Ishikawa (cell line): ENCODE data around the gene PYDC1.

Experiments
- CEBPB ChIP-seq: IDR thresholded peaks from 2 replicates; pipeline ENCODE4 v1.6.1; 2012
- CREB1 ChIP-seq: IDR thresholded peaks from 2 replicates; pipeline ENCODE4 v1.6.1; 2012; ENCODE audit warnings: low read depth
- EGR1 ChIP-seq: IDR thresholded peaks from 2 replicates; pipeline ENCODE4 v1.6.1; 2012
- EP300 ChIP-seq: IDR thresholded peaks from 2 replicates; pipeline ENCODE4 v1.6.1; 2012; ENCODE audit warnings: borderline replicate concordance
- FOXM1 ChIP-seq: IDR thresholded peaks from 2 replicates; pipeline ENCODE4 v1.6.1; 2012; ENCODE audit warnings: low read depth, borderline replicate concordance
- MAX ChIP-seq: IDR thresholded peaks from 2 replicates; pipeline ENCODE4 v1.6.1; 2012
- NFIC ChIP-seq: IDR thresholded peaks from 2 replicates; pipeline ENCODE4 v1.6.1; 2012
- RAD21 ChIP-seq: IDR thresholded peaks from 2 replicates; pipeline ENCODE4 v1.6.1; 2012; ENCODE audit warnings: low read depth
- REST ChIP-seq: IDR thresholded peaks from 2 replicates; pipeline ENCODE4 v1.6.1; 2012; ENCODE audit warnings: low read depth, mild to moderate bottlenecking
- TAF1 ChIP-seq: IDR thresholded peaks from 2 replicates; pipeline ENCODE4 v1.6.1; 2012; ENCODE audit warnings: low read depth, mild to moderate bottlenecking
- TCF12 ChIP-seq: IDR thresholded peaks from 2 replicates; pipeline ENCODE4 v1.6.1; 2012; ENCODE audit warnings: low read depth
- TEAD4 ChIP-seq: IDR thresholded peaks from 2 replicates; pipeline ENCODE4 v1.6.1; 2012
- USF1 ChIP-seq: IDR thresholded peaks from 2 replicates; pipeline ENCODE4 v1.6.1; 2012
- YY1 ChIP-seq: IDR thresholded peaks from 2 replicates; pipeline ENCODE4 v1.6.1; 2012; ENCODE audit warnings: low read depth
- ZBTB7A ChIP-seq: IDR thresholded peaks from 2 replicates; pipeline ENCODE4 v1.6.1; 2012; ENCODE audit warnings: low read depth

The PYDC1 gene

GRCh38 chr16:31250782-31251384, 33.9 kb upstream of the PYDC1 start:
- no peak for TF ChIP-seq TCF12
- TF ChIP-seq MAX = no peak
- no peak for TF ChIP-seq RAD21
- no peak for TF ChIP-seq CREB1
- no peak for TF ChIP-seq YY1
- TF ChIP-seq TEAD4 = no peak
- TF ChIP-seq EP300 = no peak
- TF ChIP-seq EGR1 = no peak
- no peak for TF ChIP-seq TAF1
- TF ChIP-seq REST = no peak
- TF ChIP-seq NFIC = no peak
- TF ChIP-seq USF1 = no peak
- no peak for TF ChIP-seq CEBPB
- no peak for TF ChIP-seq ZBTB7A
- TF ChIP-seq FOXM1 = no peak

GRCh38 chr16:31248344-31248743, 31.4 kb upstream of the PYDC1 start:
- TF ChIP-seq YY1 = no peak
- TF ChIP-seq MAX = no peak
- TF ChIP-seq TCF12 = no peak
- TF ChIP-seq EGR1 = no peak
- no peak for TF ChIP-seq TEAD4
- no peak for TF ChIP-seq REST
- no peak for TF ChIP-seq NFIC
- TF ChIP-seq FOXM1 = no peak
- TF ChIP-seq USF1 = no peak
- TF ChIP-seq CREB1 = no peak

- TF ChIP-seq TAF1 (no peak), ZBTB7A (no peak), NFIC (no peak), TCF12 (no peak), REST (no peak), EGR1 (no peak), CREB1 (no peak), RAD21 (no peak), TEAD4 (no peak), CEBPB (no peak), FOXM1 (no peak), EP300 (no peak), YY1 (no peak)
Observed at GRCh38 chr16:31246296-31246695, 29.4 kb upstream of the PYDC1 start.

- no peak for TF ChIP-seq FOXM1
- TF ChIP-seq ZBTB7A = no peak
Observed at GRCh38 chr16:31243734-31244670, 27.1 kb upstream of the PYDC1 start.
